Measurements from ENCODE around the gene ALDH1L1.

DNA sequence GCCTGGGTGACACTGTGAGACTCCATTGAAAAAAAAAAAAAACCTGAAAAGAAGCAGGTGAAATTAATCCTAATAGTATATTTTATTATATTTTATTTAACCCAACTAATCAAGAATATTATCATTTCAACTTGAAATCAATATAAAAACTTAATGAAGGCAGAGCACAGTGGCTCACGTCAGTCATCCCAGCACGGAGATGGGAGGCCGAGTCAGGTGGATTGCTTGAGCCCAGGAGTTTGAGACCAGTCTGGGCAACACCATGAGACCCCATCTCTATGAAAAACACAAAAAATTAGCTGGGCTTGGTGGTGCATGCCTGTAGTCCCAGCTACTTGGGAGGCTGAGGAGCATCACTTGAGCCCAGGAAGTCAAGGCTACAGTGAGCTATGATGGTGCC lies 63.2 kb downstream of the ALDH1L1 start:
- no peak for TF ChIP-seq ZNF384 (IDR thresholded peaks at IDR 0.05)
- TF ChIP-seq FOXM1 (IDR thresholded peaks at IDR 0.05; ENCODE audit: borderline replicate concordance): no peak
- no peak for TF ChIP-seq NFRKB (IDR thresholded peaks at IDR 0.05)
- TF ChIP-seq SUZ12 (IDR thresholded peaks at IDR 0.05): no peak
- TF ChIP-seq PKNOX1 (IDR thresholded peaks at IDR 0.05): no peak
- TF ChIP-seq FOXK2 (IDR thresholded peaks at IDR 0.05): no peak
- no peak for TF ChIP-seq SP1 (IDR thresholded peaks at IDR 0.05)
- no peak for TF ChIP-seq FOXA1 (IDR thresholded peaks at IDR 0.05)
- TF ChIP-seq BHLHE40 (IDR thresholded peaks at IDR 0.05; ENCODE audit: borderline replicate concordance): no peak
- TF ChIP-seq L3MBTL2 (conservative IDR thresholded peaks at IDR 0.05): no peak

All from HEK293T (cell line).